GM18861 (cell line): ENCODE results near the gene ZFYVE19.

Experiments
- ATAC-seq: cut with Tn5 transposase; IDR thresholded peaks from one replicate; pipeline ENCODE4 v1.9.1; 2021; ENCODE audit not compliant: unreplicated experiment

ZFYVE19 gene

DNA sequence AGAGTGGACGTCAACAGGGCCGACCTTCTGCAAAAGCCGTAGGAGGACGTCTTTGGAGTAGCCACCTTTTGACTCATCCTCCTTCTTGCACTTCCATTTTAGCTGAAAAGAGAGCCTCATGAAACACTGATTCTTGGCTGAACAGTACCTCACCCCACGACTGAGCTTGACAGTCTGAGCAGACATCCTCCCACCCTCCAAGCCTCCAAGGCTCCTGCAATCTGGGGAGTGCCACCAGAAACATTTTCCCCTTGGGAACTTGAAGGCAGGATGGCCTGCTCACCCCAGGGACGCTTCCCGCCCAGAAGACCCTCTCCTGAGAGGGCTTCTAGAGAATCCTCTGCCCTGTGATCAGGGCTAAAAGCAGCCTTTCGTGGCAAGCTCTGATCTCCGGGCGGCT lies 31.9 kb upstream of the ZFYVE19 start:
- ATAC-seq: no peak

DNA sequence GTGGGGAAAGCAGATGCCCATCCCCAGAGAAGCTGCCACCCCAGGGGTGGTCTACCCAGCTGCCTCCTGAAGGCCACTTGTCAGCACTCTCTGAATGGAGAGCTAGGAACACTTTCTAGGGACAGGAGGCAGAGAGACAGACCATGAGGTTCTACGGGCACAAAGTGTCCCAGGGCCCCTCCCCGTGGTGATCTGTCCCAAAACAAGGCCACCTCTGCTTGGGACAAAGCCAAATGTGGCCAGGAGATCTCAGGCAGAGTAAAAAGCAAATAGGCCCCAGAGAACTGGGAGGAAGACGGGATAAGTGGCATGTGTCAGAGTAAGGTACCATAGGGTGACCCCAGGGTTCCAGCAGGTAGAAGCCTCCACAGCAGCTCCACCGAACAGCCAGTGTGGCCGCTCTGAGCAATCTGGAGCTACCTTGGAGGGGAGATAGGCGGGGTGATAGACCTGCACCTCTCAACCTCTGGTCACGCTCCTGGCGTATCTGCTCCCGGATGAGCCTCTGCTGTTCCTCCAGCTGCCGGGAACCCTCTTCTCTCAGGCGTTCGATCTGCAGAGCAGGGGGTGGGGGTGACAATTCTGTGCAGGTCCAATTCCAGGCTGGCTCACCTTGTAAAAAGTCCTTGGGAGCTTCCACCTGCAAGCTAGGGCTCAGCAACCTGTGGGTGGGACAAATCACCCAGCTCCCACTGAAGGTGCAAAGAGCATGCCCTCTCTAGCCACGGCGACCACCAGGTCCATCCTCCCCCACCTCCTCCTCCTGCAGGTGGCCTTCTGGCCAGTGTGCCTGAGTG lies 31.0 kb upstream of the ZFYVE19 start:
- ATAC-seq: no peak

DNA sequence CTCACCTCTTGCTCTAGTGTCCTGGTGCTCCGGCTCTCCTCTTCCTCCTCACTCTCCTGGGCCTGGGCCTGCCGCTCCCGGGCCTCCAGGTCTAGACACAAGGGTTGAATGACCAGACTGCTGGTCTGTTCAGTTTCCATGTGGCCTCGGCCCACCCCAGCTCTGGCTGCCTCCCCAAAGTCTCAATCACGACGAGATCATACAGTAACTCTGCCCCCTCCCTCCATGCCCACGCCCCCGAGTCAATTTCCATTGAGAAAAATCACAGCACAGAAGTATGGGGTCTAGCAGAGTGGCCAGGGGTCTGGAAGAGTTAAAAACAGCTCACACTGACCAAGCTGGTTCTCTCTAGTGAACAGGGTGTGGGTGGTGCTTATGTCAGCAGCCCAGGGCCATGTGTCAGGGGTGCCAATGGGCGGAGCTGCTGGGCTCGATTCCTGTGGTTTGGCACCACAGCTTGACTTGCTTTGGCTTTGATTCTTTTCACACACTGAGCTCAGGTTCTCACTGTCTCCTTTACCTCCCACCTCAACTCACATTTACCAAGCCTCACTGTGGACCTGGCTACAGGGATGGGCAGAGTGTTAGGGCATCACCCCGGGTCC lies 30.2 kb upstream of the ZFYVE19 start:
- ATAC-seq: no peak

DNA sequence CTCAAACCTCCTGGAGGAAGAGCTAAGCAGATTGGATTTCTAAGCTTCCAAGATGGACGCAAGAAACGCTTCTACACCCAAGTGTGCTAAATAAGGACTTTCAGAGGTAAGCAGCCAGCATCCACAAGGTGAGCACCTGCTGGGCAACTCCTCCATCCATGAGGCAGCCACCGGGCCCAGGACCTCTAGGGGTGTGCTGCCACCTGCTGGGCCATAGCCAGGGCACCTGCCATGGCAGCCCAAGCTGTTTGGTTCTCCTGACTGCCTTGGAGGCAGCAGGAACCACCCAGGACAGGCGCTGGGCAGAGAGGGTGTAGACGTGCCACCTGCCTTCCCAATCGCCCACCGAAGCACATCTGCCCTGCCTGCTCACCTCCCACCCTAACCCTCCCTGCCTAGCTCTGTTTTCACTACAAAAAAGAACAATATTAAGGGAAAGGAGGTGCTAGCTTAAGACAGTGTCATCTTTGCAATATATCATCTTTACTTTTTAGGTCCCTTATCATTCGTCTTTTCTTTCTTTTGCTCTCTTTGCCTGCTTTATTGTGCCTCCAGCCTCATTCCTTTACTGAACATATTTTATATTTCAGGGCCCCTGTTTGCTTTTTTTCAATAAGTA lies 24.2 kb upstream of the ZFYVE19 start:
- peak; percentile 76 for ATAC-seq

DNA sequence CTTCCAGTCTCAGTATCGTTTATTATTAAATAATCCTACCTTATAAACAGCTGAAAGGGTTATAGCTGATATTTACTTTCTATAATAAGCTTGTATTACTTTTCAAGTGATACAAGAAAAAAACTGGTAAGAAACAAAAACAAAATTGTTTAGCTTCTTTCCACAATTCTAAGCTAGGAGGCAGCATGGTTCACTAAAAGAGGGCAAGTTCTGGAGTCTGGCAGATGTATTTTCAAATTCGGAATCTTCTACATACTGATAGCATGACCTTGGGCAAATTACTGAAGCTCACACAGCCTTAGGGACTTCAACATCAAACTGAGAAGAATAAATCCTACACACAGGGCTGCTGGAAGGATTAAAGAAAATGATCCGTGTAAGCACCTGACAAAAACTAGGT lies 21.7 kb upstream of the ZFYVE19 start:
- no peak for ATAC-seq

DNA sequence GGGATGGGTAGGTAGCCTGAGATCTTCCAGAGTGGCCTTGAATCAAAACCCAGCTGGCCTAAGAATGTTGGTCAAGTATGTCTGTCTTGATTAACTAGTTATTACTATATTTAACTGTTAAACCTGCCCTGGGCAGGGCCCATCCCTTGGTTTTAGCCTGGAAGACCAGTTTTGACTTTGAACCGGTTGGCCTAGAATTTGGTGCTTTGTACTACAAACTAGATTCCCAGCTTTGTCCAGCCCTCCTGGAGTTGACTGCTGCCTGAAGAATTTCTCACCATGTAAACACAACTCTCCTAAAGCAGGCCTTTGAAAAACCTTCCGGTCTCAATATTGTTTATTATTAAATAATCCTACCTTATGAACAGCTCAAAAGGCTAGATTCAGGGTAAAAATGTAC lies 21.1 kb upstream of the ZFYVE19 start:
- ATAC-seq: no peak

DNA sequence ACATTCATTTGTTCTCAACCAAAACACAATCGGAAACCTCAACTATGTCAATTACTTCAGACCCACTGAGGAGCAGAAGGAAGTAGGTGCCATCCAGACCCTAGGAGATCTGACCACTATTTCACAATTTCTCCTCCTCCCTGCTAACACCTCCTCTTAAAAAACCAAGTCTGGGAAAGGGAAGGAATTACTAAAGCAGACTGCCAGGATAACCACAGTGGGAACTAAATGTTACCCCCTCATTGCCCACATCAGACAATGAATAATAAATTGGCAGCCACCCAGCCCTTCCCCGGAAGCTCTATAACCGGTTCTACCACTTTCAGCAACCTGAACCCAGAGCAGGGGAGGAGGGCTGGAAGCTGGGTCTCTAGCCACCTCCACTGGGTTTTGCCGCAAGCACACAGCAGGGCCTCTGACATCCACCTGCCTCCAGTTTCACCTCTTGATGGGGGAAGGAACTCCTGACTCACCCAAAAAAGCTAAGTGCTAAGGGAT lies 19.5 kb upstream of the ZFYVE19 start:
- no peak for ATAC-seq

DNA sequence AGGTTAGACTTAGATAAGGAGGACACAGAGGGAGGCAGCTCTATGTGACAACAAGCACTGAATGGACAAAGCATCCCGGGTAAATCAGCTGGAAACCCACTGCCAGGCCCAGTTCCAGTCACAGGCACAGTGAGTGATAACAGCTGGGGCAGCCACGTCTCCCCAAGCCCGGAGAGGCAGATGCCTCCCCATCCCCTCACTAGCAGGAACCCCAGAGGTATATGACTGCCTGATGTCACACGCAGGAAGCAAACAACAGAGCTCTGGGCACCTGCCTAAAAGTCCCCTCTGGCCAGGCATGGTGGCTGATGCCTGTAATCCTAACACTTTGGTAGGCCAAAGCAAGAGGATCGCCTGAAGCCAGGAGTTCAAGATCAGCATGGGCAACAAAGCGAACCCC lies 18.9 kb upstream of the ZFYVE19 start:
- ATAC-seq: no peak

DNA sequence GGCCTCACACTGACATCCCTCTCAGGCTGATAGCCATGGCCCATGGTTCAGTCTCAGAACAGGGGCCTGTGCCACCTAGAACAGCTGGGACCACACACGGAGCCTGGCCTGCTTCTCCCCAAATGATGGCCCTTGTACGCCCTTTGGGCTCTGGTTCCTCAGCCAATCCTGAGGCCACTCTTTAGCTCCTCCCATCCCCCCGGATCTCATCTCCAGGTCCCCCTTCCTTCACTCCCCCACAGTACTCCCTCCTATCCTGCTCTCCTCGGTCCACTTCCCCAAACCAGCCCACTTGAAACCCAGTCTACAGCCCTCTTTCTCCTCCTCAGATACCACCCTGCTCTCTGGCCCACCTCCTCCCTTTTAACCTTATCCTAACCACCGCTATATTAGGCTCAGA lies 17.8 kb upstream of the ZFYVE19 start:
- ATAC-seq: no peak

DNA sequence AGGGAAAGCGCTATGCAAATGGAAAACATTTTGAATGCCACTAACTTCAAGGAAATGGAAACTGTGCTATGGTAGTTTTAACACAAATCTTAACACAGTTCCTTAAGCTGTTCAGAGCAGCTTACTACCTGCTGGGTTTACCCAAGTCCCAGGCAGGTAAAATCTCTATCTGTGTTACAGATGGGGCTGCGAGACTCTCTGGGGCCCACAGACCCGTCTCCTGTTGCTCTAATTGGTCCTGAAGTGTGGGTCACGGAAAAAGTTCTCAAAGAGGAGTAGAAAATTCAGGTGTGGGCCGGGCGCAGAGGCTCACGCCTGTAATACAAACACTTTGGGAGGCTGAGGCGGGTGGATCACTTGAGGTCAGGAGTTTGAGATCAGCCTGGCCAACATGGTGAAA lies 16.9 kb upstream of the ZFYVE19 start:
- ATAC-seq: no peak

DNA sequence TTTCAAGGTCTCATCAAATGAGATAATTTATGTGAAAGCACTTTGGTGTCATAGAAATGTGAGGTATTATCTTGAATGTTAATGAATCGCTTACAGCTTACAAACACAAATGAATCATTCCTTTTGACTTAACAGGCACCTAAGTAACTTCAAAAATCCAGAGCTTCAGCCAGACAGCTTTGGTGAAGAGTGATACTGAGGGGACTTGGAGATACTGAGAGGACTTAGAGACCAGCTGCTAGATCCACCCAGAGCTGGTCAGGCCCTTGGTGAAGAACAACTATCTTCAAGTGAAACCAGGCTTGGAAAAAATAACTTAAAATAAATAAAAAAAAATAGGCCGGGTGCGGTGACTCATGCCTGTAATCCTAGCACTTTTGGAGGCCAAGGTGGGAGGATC lies 16.2 kb upstream of the ZFYVE19 start:
- no peak for ATAC-seq

DNA sequence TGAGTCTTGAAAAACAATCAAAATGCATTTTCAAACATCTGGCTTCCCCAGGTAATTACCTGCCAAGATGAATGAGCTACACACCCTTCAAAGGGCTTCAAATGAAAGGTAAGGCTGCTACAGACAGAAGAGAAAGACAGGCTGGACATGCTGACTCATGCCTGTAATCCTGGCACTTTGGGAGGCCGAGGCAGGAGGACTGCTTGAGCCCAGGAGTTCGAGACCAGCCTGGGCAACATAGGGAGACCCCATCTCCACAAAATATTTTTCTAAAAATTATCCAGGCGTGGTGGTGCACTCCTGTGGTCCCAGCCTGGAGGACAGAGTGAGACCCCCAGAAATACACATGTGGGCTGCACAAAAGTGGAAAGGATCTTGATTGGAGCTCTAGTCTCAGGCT lies 14.5 kb upstream of the ZFYVE19 start:
- no peak for ATAC-seq

DNA sequence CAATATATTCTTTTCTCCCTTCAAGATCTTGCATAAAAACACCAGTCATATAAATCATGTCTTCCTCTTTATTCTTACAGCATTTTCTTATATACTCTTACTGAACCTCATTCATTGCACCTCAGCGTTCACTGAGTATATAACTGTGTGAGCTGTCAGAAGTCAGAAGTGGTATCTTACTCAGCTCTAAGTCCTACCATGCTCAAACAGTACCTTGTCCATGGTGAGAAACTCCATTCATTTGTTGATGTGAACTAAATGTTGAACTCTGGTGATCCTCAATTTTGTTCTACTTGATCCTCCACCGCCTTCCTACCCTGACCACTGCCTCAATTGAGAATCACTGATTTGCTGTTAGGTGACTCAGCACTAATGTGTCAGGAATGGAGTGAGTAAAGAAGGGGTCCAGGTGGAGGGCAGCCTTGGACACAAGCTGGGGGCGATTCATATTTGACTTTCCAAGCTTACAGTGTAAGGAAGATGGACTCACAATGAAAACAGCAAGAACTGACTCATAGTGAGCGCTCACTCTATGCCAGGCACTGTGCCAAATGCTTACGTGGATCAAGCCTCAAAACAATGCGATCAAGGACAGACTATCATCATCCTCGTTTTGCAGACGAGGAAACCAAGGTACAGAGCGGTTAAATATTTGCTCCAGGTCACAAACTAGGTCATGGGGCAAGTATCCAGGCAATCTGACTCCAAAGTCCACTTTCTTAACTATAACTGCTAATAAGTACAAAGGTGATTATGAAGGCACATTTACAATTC lies 13.5 kb upstream of the ZFYVE19 start:
- no peak for ATAC-seq

DNA sequence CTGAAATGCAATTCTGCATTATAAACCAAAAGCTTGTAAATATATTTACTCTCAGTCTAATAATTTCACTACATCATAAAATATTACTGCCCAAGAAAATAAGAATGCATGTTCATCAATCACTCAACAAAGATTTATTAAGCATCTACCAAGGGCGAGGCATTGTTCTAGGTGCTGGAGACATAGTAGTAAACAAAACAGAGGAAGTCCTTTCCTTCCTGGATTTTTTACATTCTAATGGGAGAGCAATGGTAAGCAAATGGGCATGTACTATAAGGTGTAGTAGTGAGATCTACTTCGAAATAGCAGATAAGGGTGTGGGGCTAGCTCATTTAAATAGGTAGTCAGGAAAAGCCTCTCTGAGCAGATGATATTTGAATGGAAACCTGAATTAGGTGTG lies 10.8 kb upstream of the ZFYVE19 start:
- ATAC-seq: no peak

DNA sequence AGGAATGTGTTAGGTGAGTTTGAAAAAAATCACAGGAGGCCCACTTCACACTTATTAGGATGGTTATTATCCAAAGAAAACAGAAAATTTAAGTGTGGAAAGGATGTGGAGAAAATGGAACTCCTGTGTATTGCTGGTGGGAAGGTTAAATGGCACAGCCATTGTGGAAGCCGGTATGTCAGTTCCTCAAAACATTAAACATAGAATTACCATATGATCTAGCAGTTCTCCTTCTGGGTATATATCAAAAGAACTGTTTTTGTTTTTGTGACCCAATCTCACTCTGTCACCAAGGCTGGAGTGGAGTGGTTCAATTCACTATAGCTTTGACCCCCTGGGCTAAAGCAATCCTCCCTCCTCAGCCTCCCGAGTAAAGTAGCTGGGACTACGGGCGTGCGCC lies 10.4 kb upstream of the ZFYVE19 start:
- no peak for ATAC-seq

DNA sequence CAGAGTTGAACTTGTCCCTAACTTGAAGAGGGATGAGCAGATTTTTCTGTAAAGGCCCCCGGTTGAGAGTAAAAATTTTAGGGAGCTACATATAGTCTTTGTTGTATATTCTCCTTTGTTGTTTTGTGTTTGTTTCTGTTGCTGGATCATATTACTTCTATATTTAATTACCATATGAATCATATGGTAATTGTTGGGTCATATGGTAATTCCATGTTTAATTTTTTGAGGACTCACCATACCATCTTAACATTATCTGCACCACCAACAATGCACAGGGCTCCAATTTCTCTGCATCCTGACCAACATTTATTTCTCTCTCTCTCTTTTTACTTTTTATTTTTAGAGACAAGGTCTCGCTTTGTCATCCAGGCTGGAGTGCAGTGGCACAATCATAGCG lies 7.4 kb upstream of the ZFYVE19 start:
- ATAC-seq: no peak

DNA sequence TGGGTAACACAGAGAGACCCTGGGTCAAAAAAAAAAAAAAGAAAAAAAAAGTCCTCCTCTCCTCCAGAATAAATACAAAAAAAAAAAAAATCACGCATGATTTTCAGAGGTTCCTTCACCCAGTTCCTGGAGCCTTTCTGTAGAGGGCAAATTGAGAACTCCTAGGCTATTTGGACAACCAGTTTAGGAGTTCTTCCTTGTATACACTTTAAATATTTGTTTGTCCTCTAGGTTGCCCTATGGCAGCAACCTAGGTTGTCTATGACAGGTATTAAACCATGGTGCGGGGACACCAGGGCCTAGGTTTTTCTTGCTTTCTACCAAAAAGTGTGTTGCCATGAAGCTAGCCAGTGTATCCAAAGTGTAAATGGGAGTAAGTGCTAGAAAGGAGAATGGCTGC lies 3.8 kb upstream of the ZFYVE19 start:
- no peak for ATAC-seq

DNA sequence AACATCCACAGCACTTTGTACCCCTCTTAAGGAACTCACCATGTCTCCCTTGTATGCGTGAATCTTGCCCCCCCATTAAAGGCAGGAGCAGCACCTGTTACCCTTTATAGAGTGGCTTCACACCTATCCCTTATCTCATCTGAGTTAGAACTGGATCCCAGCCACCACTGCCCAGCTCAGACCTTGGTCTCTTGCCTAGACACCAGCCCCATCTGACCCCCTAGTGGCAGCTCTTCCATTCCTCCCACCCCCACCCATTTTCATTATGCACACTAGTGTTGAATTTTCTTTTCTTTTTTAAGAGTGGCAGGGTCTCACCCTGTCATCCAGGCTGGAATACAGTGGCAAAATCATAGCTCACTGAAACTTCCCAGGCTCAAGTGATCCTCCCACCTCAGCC lies 3.2 kb upstream of the ZFYVE19 start:
- ATAC-seq: no peak

DNA sequence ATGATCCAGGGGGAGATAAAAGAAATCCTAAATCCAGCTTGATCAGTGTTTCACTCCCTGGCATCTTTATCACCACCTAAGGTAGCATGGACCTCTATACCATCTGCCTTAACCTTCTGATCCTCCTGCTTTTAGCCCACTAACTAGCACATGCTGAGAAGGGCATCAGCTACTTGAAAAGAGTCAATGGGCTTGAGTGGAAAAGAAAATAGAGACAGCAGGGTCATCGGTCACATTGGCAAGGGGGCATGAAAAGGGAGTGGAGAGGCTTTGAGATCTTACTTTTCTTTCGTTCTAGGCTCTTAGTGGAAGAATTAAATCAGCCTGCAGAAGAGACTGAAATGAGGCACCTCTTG lies 239 bp upstream of the ZFYVE19 start:
- ATAC-seq: no peak

DNA sequence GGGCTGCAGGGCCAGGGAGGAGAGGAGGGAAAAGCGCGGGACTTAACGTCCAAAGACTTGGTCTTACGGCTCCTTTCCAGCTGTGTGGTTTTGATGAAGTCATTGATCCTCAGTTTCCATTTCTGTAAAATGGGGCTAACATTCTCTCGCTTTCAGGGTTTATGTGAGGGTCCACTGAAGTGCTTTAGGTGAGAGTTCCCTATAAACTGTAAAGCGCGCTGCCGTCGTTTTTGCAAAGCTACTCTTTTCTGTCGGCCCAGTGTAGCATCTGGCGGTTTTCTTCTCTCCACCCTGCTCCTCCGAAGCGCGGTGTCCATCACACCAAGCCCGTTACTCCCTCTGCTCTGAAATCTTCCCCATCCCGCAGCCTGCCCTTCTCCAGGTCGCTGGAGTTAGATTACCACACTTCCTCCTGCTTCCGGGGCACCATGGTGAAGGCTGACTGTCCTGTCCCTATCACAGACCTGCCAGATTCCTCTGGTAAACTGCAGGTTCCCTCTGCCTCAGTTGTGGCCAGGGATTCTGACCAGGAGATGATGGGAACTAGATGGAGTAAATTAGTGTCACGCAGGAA lies 1.1 kb downstream of the ZFYVE19 start:
- no peak for ATAC-seq

DNA sequence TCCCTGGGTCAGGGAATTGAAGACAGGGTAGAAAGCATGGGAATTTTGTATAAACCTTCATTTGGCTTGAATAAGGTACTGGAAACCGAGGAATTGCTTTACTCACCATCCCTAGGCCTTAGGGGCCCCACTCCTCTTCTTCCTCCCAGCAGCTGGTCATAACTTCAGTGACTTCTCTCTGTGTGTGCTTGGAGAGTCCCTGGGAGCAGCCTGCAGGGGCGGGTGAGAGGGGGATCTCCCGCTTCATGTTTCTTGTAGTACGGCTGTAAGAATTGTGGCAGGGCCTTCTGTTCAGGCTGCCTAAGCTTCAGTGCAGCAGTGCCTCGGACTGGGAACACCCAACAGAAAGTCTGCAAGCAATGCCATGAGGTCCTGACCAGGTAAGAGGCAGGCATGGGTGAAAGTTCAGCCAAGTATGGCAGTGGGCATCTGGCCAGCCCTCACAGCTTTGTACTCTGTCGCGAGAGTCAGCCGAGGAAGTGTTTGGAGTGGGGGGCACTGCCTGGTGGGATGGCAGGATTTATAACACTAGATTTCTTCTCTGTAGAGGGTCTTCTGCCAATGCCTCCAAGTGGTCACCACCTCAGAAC lies 2.1 kb downstream of the ZFYVE19 start:
- no peak for ATAC-seq
